ENCODE measurements around the gene NDUFS6.

The NDUFS6 gene

GRCh38 chr5:1817261-1818043 is 16.2 kb downstream of the NDUFS6 start:
- Histone ChIP-seq H3K27ac (replicated peaks) (no peak overlapping the region), H3K4me3 (replicated peaks; ENCODE audit: insufficient read depth, low read length) (no peak overlapping the region), H3K27me3 (ENCODE audit: insufficient read depth, poor library complexity, severe bottlenecking) (no peaks in the 10 kb centered on the region)
- no peak for DNase-seq (ENCODE audit: low read depth in 1 of 2, low spot score in 1 of 2)
- TF ChIP-seq POLR2AphosphoS5 (IDR thresholded peaks at IDR 0.05; ENCODE audit: low read depth) (no peak), REST (IDR thresholded peaks at IDR 0.05; ENCODE audit: insufficient replicate concordance, low read depth) (no peak), SPI1 (IDR thresholded peaks at IDR 0.05; ENCODE audit: borderline replicate concordance, low read depth) (no peak), GABPA (IDR thresholded peaks at IDR 0.05; ENCODE audit: low read depth) (no peak), CTCF (IDR thresholded peaks at IDR 0.05; ENCODE audit: insufficient read depth, low read length) (no peak)

GRCh38 chr5:1818784-1819183 is 17.6 kb downstream of the NDUFS6 start:
- TF ChIP-seq GABPA (IDR thresholded peaks at IDR 0.05; ENCODE audit: low read depth) = no peak
- no peak for TF ChIP-seq POLR2AphosphoS5 (IDR thresholded peaks at IDR 0.05; ENCODE audit: low read depth)
- no peak for TF ChIP-seq SPI1 (IDR thresholded peaks at IDR 0.05; ENCODE audit: borderline replicate concordance, low read depth)
- no peak for TF ChIP-seq CTCF (IDR thresholded peaks at IDR 0.05; ENCODE audit: insufficient read depth, low read length)
- no peak for TF ChIP-seq REST (IDR thresholded peaks at IDR 0.05; ENCODE audit: insufficient replicate concordance, low read depth)

GRCh38 chr5:1819458-1819857 is 18.3 kb downstream of the NDUFS6 start:
- DNase-seq (ENCODE audit: low read depth in 1 of 2, low spot score in 1 of 2) = no peak
- TF ChIP-seq CTCF (IDR thresholded peaks at IDR 0.05; ENCODE audit: insufficient read depth, low read length) (no peak), GABPA (IDR thresholded peaks at IDR 0.05; ENCODE audit: low read depth) (no peak), POLR2AphosphoS5 (IDR thresholded peaks at IDR 0.05; ENCODE audit: low read depth) (no peak), SPI1 (IDR thresholded peaks at IDR 0.05; ENCODE audit: borderline replicate concordance, low read depth) (no peak), REST (IDR thresholded peaks at IDR 0.05; ENCODE audit: insufficient replicate concordance, low read depth) (no peak)

More at GRCh38 chr5:1818784-1819183, 17.6 kb downstream of the NDUFS6 start:
- no peak overlapping the region for H3K4me3 ChIP-seq (replicated peaks; ENCODE audit: insufficient read depth, low read length)
- H3K27ac ChIP-seq (replicated peaks) = no peak overlapping the region
- H3K27me3 ChIP-seq (ENCODE audit: insufficient read depth, poor library complexity, severe bottlenecking) = no peaks in the 10 kb centered on the region
- DNase-seq (ENCODE audit: low read depth in 1 of 2, low spot score in 1 of 2) = no peak

More at GRCh38 chr5:1819458-1819857, 18.3 kb downstream of the NDUFS6 start:
- H3K27ac ChIP-seq (replicated peaks) = no peak overlapping the region
- no peak overlapping the region for H3K4me3 ChIP-seq (replicated peaks; ENCODE audit: insufficient read depth, low read length)
- no peaks in the 10 kb centered on the region for H3K27me3 ChIP-seq (ENCODE audit: insufficient read depth, poor library complexity, severe bottlenecking)

All from HL-60 (cell line).